Measurements from ENCODE around the gene MYL12B. TPM values are rescaled to one million over a fixed set of nuclear protein-coding genes. Genes with fewer than 3 reads are reported as not detected.
"Not testable (repeated sequence)": the region's sequence is repeated elsewhere in the genome, so short reads cannot be mapped to it uniquely, and the experiment has no call there.

MYL12B gene
- total and polyA plus RNA-seq, 10 donors = 176 to 371 (median 245) TPM

DNA sequence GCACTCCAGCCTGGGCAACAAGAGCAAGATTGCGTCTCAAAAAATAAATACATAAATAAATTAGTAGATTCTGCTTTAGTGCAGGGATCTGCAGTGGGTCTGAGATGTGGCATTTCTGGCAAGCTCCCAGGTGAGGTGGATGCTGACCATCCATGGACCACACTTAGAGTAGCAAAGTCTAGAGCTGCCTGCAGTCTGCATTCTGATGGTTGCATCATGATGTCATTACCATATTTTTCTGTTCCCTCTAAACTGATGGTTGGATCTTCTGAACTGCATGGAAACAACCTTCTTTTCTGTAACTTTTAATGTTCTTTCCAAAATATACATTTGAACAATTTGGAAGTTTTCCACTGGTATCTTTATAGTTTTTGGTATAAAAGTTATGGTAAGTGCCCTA lies 42.9 kb downstream of the MYL12B start:
- Histone ChIP-seq H3K27ac (no peak overlapping the region), H3K9me3 (no peaks in the 10 kb centered on the region), H3K4me1 (no peaks in the 10 kb centered on the region), H3K36me3 (no peaks in the 10 kb centered on the region), H3K27me3 (replicated peaks in 1 of 7) (peaks cover 0 to 6% (median 0%) of the 10 kb centered on the region in 7 donors), H3K4me3 (no peak overlapping the region)
- DNase-seq = no peak
- intact Hi-C loops (cut with DNase I; ENCODE audit: low total_unique reads) = no loop called here
- TF ChIP-seq POLR2A (IDR thresholded peaks at IDR 0.05) (no peak), POLR2AphosphoS5 (IDR thresholded peaks at IDR 0.05) (no peak)
- TF ChIP-seq, protein P1, sequence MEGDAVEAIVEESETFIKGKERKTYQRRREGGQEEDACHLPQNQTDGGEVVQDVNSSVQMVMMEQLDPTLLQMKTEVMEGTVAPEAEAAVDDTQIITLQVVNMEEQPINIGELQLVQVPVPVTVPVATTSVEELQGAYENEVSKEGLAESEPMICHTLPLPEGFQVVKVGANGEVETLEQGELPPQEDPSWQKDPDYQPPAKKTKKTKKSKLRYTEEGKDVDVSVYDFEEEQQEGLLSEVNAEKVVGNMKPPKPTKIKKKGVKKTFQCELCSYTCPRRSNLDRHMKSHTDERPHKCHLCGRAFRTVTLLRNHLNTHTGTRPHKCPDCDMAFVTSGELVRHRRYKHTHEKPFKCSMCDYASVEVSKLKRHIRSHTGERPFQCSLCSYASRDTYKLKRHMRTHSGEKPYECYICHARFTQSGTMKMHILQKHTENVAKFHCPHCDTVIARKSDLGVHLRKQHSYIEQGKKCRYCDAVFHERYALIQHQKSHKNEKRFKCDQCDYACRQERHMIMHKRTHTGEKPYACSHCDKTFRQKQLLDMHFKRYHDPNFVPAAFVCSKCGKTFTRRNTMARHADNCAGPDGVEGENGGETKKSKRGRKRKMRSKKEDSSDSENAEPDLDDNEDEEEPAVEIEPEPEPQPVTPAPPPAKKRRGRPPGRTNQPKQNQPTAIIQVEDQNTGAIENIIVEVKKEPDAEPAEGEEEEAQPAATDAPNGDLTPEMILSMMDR (IDR thresholded peaks at IDR 0.05 in 8 of 11, conservative IDR thresholded peaks at IDR 0.05 in 3 of 11) = no peak
- WGBS, 5 donors = 92 to 100% (median 100%) methylated on average over 1 of the region's 1 CpG

- no peak overlapping the region for H3K4me3 ChIP-seq
- no peaks in the 10 kb centered on the region for H3K9me3 ChIP-seq
- H3K4me1 ChIP-seq = no peaks in the 10 kb centered on the region
- intact Hi-C loops (cut with DNase I; ENCODE audit: low total_unique reads) = no loop called here
- DNase-seq = no peak
- H3K36me3 ChIP-seq = no peaks in the 10 kb centered on the region
- no peak for TF ChIP-seq POLR2A (IDR thresholded peaks at IDR 0.05)
- H3K27ac ChIP-seq = no peak overlapping the region
- 68 to 84% (median 80%) methylated on average over 7 of the region's 7 CpGs for WGBS, 5 donors
- peaks cover 0 to 4% (median 0%) of the 10 kb centered on the region in 7 donors for H3K27me3 ChIP-seq (replicated peaks in 1 of 7)
These were observed 43.4 kb downstream of the MYL12B start for GRCh38 chr18:3305354-3305762.

GRCh38 chr18:3305933-3306332 lies 44.0 kb downstream of the MYL12B start:
- Histone ChIP-seq H3K4me3 (no peak overlapping the region), H3K9me3 (no peaks in the 10 kb centered on the region), H3K27ac (no peak overlapping the region), H3K27me3 (replicated peaks in 1 of 7) (no peaks in the 10 kb centered on the region), H3K4me1 (no peaks in the 10 kb centered on the region), H3K36me3 (no peaks in the 10 kb centered on the region)
- no peak for DNase-seq
- TF ChIP-seq POLR2A (IDR thresholded peaks at IDR 0.05) (no peak), POLR2AphosphoS5 (IDR thresholded peaks at IDR 0.05) (no peak)
- TF ChIP-seq, protein P1 (IDR thresholded peaks at IDR 0.05 in 8 of 11, conservative IDR thresholded peaks at IDR 0.05 in 3 of 11) = no peak
- intact Hi-C loops (cut with DNase I; ENCODE audit: low total_unique reads) = no loop called here
- WGBS, 5 donors = 60 to 66% (median 63%) methylated on average over 8 of the region's 8 CpGs

DNA sequence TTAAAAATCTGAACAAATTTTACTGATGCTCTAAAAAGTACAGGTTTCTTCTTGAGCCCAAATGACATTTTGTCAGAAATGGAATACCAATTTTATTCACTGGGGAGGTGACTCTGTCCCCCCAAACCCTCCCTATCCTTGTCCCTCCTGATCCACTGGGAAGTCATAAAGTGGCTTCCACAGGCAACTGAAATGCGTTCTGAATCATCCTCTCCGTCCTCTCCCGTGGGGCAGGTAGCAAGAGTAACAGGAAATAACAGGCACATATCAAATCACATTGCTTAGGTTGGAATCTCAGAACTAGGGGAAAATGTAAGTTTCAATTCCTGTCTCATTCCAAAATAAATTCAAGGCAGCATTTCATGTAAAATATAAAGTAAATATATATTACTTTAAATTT lies 44.5 kb downstream of the MYL12B start:
- Histone ChIP-seq H3K36me3 (no peaks in the 10 kb centered on the region), H3K4me1 (no peaks in the 10 kb centered on the region), H3K4me3 (no peak overlapping the region), H3K27me3 (replicated peaks in 1 of 7) (no peaks in the 10 kb centered on the region), H3K27ac (no peak overlapping the region), H3K9me3 (no peaks in the 10 kb centered on the region)
- no peak for DNase-seq
- TF ChIP-seq, protein P1 (IDR thresholded peaks at IDR 0.05 in 8 of 11, conservative IDR thresholded peaks at IDR 0.05 in 3 of 11) = no peak
- TF ChIP-seq POLR2AphosphoS5 (IDR thresholded peaks at IDR 0.05) (no peak), POLR2A (IDR thresholded peaks at IDR 0.05) (no peak)
- intact Hi-C loops (cut with DNase I; ENCODE audit: low total_unique reads) = no loop called here
- WGBS, 5 donors = 73 to 82% (median 78%) methylated on average over 3 of the region's 3 CpGs

GRCh38 chr18:3313685-3314084 lies 51.8 kb downstream of the MYL12B start:
- no peak for DNase-seq
- H3K27ac ChIP-seq = no peak overlapping the region
- WGBS, 5 donors = 57 to 63% (median 59%) methylated on average over 4 of the region's 4 CpGs
- no peaks in the 10 kb centered on the region for H3K9me3 ChIP-seq
- H3K4me3 ChIP-seq = no peak overlapping the region
- intact Hi-C loops (cut with DNase I; ENCODE audit: low total_unique reads) = no loop called here
- H3K27me3 ChIP-seq (replicated peaks in 1 of 7) = no peaks in the 10 kb centered on the region
- TF ChIP-seq POLR2A (IDR thresholded peaks at IDR 0.05) (no peak), POLR2AphosphoS5 (IDR thresholded peaks at IDR 0.05) (no peak)
- TF ChIP-seq, protein P1 (IDR thresholded peaks at IDR 0.05 in 8 of 11, conservative IDR thresholded peaks at IDR 0.05 in 3 of 11) = no peak
- no peaks in the 10 kb centered on the region for H3K4me1 ChIP-seq
- no peaks in the 10 kb centered on the region for H3K36me3 ChIP-seq

GRCh38 chr18:3315344-3315743 lies 53.4 kb downstream of the MYL12B start:
- H3K4me1 ChIP-seq; DNase-seq; H3K27me3 ChIP-seq (replicated peaks in 1 of 7); intact Hi-C loops (cut with DNase I; ENCODE audit: low total_unique reads); H3K4me3 ChIP-seq; H3K36me3 ChIP-seq; H3K27ac ChIP-seq; H3K9me3 ChIP-seq: not testable (repeated sequence)
- 89 to 100% (median 98%) methylated on average over 1 of the region's 1 CpG for WGBS, 5 donors

Data from spleen (tissue), 11 donors.